Daoy (cell line): ENCODE measurements around the gene SLC43A1. TPM values are rescaled to one million over a fixed set of nuclear protein-coding genes. Genes with fewer than 3 reads are reported as not detected.

Source experiments
- DNase-seq: peaks from one replicate; pipeline ENCODE4 v3.0.0-alpha.2; 2015; ENCODE audit warnings: low read depth
- total RNA-seq: library from RNA; depleted of rRNA; stranded (reverse); fragments of >200 nt; shearing (Covaris generic); gene quantifications from 2 replicates; pipeline ENCODE4 v1.2.3, GENCODE V29; 2014

SLC43A1 gene
- total RNA-seq, 1 experiment from 2014 or later = 5.6 TPM

DNA sequence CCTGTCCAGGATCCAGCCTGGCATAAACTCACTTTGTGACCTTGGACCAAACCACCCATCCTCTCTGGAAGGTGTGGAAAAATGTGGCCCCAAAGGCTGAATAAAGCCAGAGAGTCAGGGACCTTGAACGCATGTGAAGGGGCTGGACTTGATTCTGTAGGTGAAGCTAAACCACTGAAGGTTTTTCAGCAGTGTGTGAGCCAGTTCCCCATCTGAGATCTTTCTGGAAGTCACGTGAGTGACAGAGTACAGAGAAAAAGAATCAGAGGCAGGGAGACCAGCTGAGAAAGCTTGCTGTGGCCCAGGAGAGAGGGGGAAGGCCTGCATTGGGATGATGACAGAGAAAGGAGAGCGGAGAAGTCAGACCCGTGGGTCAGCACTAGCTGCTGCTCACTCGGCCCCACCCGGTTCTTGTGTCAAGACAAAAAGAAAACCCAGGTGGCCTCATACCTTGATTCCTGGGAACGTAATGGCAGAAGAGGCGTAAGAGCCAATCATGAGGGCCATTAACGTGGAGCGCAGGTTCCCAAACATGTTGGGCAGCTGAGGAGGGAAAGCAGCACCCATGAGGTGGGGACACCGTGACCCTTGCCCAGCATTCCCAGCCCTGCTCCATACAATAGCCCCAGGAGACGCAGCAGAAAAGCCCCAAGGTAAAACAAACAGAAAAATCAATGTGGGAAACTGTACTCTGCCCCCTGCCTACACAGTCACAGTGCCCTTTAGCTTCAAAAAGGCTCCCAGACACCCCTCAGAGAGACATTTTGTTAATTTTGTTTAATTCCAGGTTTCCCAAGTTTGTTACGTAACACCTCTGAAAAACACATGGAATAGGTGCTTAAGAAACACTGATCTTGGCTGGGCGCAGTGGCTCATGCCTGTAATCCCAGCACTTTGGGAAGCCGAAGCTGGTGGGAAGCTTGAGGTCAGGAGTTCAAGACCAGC, 17.9 kb downstream of the SLC43A1 start:
- DNase-seq = no peak

DNA sequence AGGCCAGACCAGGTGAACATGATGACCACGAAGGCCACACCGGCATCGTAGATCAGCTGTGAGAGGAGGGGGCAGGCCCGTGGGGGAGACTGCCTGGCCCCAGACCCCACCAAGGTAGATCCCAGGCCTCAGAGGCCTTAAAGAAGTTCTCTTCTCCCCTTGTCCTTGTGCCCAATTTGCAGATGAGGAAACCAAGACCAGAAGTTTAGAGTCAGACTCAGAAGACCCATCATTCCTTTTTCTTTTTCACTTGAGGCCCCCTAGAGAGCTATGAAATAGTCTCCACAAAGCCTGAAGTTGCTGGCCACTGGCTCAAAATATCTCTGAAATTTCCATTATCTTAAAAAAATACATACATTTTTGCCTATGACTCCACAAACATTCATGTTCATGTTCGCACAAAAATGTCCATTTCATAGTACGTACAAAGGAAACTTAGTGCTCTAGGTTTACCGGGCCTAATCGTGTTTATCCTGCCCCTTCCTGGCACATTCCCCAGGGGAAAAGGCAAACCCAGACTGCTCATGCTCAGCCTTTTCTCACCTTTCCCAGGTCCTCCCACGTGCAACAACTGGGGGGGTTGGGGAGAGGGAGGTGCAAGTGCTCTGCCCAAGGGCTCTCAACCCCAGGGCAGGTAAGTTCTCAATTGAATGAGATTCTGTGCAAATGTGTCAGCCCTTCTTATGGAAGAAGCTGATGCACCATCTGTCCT, 19.2 kb downstream of the SLC43A1 start:
- no peak for DNase-seq

- peak; percentile 62 for DNase-seq
These were observed 21.7 kb downstream of the SLC43A1 start for GRCh38 chr11:57493507-57494503.

GRCh38 chr11:57491371-57492061, 24.0 kb downstream of the SLC43A1 start:
- peak; percentile 52 for DNase-seq

DNA sequence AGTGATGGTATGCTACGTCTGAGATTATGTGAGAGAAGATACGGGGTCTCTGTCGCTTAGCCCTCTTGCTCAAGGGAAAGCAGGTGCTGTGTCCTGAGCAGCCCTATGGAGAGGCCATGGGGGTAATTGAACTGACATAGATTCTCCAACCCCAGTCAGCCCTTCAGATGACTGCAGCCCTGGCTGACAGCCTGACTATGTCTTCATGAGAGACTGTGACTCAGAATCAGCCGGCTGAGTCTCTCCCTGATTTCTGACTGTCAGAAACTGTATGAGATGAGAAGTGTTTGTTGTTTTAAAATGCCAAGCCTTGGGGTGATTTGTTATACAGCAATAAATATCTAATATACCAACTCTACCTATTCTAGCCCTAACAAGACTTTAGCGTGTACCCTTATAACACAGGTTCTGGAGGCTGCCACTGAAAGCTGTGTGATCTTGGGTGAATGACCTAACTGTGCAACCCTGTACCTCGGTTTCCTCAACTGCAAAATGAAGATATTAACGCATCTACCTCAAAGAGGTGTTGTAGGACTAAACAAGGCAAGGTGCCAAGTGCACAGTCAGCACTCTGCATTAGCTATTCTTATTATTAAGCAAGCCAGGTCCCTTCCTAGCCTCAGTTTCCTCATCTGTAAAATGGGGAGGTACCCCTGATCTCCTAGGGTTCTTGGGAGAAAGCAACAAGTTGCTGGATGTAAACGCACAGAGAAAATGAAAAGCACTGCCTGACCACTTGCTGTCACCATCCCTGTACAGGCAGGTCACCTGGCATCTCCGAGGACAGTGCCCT, 24.9 kb downstream of the SLC43A1 start:
- no peak for DNase-seq

GRCh38 chr11:57487920-57488659, 27.4 kb downstream of the SLC43A1 start:
- no peak for DNase-seq

GRCh38 chr11:57487021-57487778, 28.3 kb downstream of the SLC43A1 start:
- no peak for DNase-seq

GRCh38 chr11:57485217-57485990, 30.1 kb downstream of the SLC43A1 start:
- DNase-seq = no peak

- DNase-seq = no peak
These were observed 31.3 kb downstream of the SLC43A1 start for GRCh38 chr11:57484141-57484710.

DNA sequence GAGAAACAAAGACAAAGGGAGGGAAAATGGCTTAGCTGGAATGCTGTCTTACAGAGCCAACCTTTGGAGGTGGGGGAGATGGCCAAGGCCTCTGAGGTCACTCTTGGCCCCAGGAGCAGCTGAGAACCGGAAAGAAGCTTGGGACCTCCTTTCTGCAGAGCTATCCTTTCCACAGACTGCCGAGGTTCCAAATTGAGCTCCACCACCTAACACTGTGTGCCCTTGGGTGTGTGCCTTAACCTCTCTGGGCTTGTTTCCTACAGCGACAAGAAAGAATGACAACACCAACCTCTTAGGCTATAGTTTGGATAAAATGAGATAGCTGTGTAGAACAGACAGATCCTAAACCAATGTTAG, 32.0 kb downstream of the SLC43A1 start:
- no peak for DNase-seq

GRCh38 chr11:57482782-57483561, 32.5 kb downstream of the SLC43A1 start:
- DNase-seq = peak; percentile 77

- DNase-seq = no peak
These were observed 33.4 kb downstream of the SLC43A1 start for GRCh38 chr11:57481915-57482781.

DNA sequence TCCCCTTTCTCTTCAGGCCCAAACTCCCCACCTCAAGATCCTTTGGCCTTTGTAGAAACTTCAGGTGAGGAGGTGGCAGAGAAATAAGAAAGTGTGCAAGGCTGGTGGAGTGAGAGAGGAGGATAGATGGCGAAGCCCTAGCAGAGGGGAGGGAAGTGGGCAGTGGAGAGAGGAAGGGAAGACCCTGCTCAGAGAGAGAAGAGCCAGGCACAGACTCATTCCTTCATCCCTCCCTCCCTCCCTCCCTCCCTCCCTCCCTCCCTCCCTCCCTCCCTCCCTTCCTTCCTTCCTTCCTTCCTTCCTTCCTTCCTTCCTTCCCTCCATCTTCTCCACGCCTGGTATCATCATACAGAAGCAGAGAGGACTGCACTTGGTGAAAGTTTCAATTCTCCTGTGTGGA, 34.2 kb downstream of the SLC43A1 start:
- no peak for DNase-seq

DNA sequence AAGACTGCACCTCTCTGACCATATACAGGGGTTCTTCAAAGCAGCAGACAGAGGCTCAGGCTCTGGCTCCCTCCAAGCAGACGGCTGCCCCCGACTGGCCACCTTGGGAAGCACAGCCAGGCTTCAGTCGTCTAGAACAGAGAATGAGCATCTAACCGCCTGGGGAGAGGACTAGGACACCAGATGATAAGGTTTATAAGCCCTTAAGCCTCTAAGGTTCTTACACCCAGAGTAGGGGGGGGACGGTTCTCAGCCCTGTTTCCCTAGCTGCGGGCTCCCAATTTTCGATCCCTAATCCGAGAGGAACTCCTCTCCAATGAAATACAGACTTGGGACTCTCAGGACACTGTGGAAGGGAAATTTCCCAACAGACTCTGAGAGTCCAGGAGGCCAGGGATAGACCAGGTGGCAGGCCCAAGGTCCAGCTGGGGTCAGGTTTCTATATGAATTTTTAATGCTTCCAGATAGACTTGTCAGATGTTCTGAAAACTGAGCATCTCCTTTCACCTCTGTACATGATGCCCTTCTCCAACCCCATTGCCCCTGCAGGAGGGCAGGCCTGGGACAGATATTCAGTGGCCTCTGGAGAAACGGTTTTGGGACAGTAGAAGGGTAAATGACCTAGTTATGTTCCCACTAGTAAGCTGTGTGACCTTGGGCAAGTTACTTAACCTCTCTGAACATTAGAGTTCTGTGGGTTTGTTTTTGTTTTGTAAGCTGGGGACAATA, 34.9 kb downstream of the SLC43A1 start:
- DNase-seq = peak; percentile 74

- DNase-seq = no peak
These were observed 35.6 kb downstream of the SLC43A1 start for GRCh38 chr11:57479911-57480310.
